A673 (cell line): ENCODE measurements around the gene CDKL5. TPM values are rescaled to one million over a fixed set of nuclear protein-coding genes. Genes with fewer than 3 reads are reported as not detected.

Experiments used
- BruUV-seq: library from RNA; stranded (reverse); fragments of 400-500 nt; replicated peaks from 2 replicates; lab custom pipeline; 2021; lab: Mats Ljungman, UMichigan
- CTCF ChIA-PET: fragments of 300-600 bp; sonication (Branson Sonifier 250); formaldehyde crosslinking; loops from one replicate; lab custom pipeline; 2022; ENCODE audit warnings: antibody characterized with exemption; lab: Charles Lee
- POLR2A ChIA-PET: fragments of 300-600 bp; sonication (Branson Sonifier 250); formaldehyde crosslinking; loops from one replicate; lab custom pipeline; 2022; ENCODE audit warnings: antibody characterized with exemption; ENCODE audit not compliant: low non-redundant PET; lab: Charles Lee
- DNase-seq: peaks from one replicate; pipeline ENCODE4 v3.0.0-alpha.2; 2015; ENCODE audit warnings: low spot score
- H3K27ac ChIP-seq: fragments of 200-600 bp; sonication (generic); 2 replicates; pipeline ENCODE4 v1.5.1; 2016; ENCODE audit warnings: mixed run types, low read depth, mild to moderate bottlenecking, mixed read lengths, antibody characterized with exemption, low read length; ENCODE audit not compliant: poor library complexity, severe bottlenecking
- H3K27me3 ChIP-seq: fragments of 200-600 bp; sonication (generic); replicated peaks from 2 replicates; pipeline ENCODE4 v1.6.1; 2017; ENCODE audit warnings: mixed run types, low read depth, mild to moderate bottlenecking, mixed read lengths, antibody characterized with exemption, low read length; ENCODE audit not compliant: insufficient read depth, poor library complexity
- H3K36me3 ChIP-seq: fragments of 200-600 bp; sonication (generic); 2 replicates; pipeline ENCODE4 v1.6.1; 2016; ENCODE audit warnings: mixed run types, mild to moderate bottlenecking, mixed read lengths, antibody characterized with exemption, low read length; ENCODE audit not compliant: insufficient read depth, poor library complexity, severe bottlenecking
- H3K4me1 ChIP-seq: fragments of 200-600 bp; sonication (generic); 2 replicates; pipeline ENCODE4 v1.6.1; 2017; ENCODE audit warnings: mixed run types, mild to moderate bottlenecking, mixed read lengths, antibody characterized with exemption, low read length; ENCODE audit not compliant: insufficient read depth, poor library complexity, severe bottlenecking
- H3K4me3 ChIP-seq: fragments of 200-600 bp; sonication (generic); 2 replicates; pipeline ENCODE4 v1.5.1; 2016; ENCODE audit warnings: low read depth, mixed run types, mild to moderate bottlenecking, mixed read lengths, low read length; ENCODE audit not compliant: poor library complexity, severe bottlenecking
- H3K9me3 ChIP-seq: fragments of 200-600 bp; sonication (generic); 2 replicates; pipeline ENCODE4 v1.6.1; 2016; ENCODE audit warnings: mixed run types, low read depth, mild to moderate bottlenecking, mixed read lengths, antibody characterized with exemption, low read length; ENCODE audit not compliant: poor library complexity, severe bottlenecking
- EZH2 ChIP-seq: fragments of 200-600 bp; sonication (generic); IDR thresholded peaks from 2 replicates; pipeline ENCODE4 v1.6.1; 2017; ENCODE audit warnings: borderline replicate concordance, low read depth, mild to moderate bottlenecking, mixed read lengths, antibody characterized with exemption, low read length; ENCODE audit not compliant: poor library complexity, severe bottlenecking
- intact Hi-C: fragments of 100-400 bp; cut with micrococcal nuclease; formaldehyde crosslinking; loops from one replicate; pipeline ENCODE4 v1.10.0; 2022; ENCODE audit not compliant: unreplicated experiment
- total RNA-seq: library from RNA; stranded (reverse); gene quantifications from 2 replicates; pipeline ENCODE4 v1.2.3, GENCODE V29; 2021
- TF ChIP-seq, protein P1 (sequence below): fragments of 300-800, 200-600 bp; sonication (generic); conservative IDR thresholded peaks from 2 replicates; pipeline ENCODE4 v1.5.1; 2017; ENCODE audit warnings: low read depth, mild to moderate bottlenecking, antibody characterized with exemption, low read length, moderate library complexity, mixed read lengths

CDKL5 gene
- total RNA-seq, 1 experiment from 2014 or later, result 7.5 TPM

- intact Hi-C loops, result loop anchor here (10.0 kb wide), 2 partner anchors 209 to 281 kb away; no protein-coding TSS in a partner anchor
- no peak overlapping the region for H3K27ac ChIP-seq
- H3K4me3 ChIP-seq, result no peak overlapping the region
- ChIA-PET POLR2A (no interaction called here), CTCF (no interaction called here)
- no TSS peak for BruUV-seq
- H3K4me1 ChIP-seq, result no peaks in the 10 kb centered on the region
- no peaks in the 10 kb centered on the region for H3K9me3 ChIP-seq
- no peak for DNase-seq
- no peaks in the 10 kb centered on the region for H3K36me3 ChIP-seq
- H3K27me3 ChIP-seq, result no peaks in the 10 kb centered on the region
- no peak for TF ChIP-seq EZH2
- TF ChIP-seq, protein P1, sequence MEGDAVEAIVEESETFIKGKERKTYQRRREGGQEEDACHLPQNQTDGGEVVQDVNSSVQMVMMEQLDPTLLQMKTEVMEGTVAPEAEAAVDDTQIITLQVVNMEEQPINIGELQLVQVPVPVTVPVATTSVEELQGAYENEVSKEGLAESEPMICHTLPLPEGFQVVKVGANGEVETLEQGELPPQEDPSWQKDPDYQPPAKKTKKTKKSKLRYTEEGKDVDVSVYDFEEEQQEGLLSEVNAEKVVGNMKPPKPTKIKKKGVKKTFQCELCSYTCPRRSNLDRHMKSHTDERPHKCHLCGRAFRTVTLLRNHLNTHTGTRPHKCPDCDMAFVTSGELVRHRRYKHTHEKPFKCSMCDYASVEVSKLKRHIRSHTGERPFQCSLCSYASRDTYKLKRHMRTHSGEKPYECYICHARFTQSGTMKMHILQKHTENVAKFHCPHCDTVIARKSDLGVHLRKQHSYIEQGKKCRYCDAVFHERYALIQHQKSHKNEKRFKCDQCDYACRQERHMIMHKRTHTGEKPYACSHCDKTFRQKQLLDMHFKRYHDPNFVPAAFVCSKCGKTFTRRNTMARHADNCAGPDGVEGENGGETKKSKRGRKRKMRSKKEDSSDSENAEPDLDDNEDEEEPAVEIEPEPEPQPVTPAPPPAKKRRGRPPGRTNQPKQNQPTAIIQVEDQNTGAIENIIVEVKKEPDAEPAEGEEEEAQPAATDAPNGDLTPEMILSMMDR, result no peak
These were observed 250.6 kb downstream of the CDKL5 start for GRCh38 chrX:18676050-18676449.

- Histone ChIP-seq H3K4me3 (no peak overlapping the region), H3K36me3 (no peaks in the 10 kb centered on the region), H3K9me3 (no peaks in the 10 kb centered on the region), H3K4me1 (no peaks in the 10 kb centered on the region), H3K27me3 (no peaks in the 10 kb centered on the region), H3K27ac (no peak overlapping the region)
- no TSS peak for BruUV-seq
- DNase-seq, result peak; percentile 37
- intact Hi-C loops, result loop anchor here (10.0 kb wide), 2 partner anchors 208 to 282 kb away; no protein-coding TSS in a partner anchor
- POLR2A ChIA-PET, result no interaction called here
- TF ChIP-seq, protein P1, result peak; percentile 54
- no peak for TF ChIP-seq EZH2
- CTCF ChIA-PET, result no interaction called here
These were observed 251.1 kb downstream of the CDKL5 start for GRCh38 chrX:18676470-18676869.

GRCh38 chrX:18677161-18677869 is 251.9 kb downstream of the CDKL5 start:
- Histone ChIP-seq H3K36me3 (no peaks in the 10 kb centered on the region), H3K4me3 (no peak overlapping the region), H3K27ac (no peak overlapping the region), H3K9me3 (no peaks in the 10 kb centered on the region), H3K27me3 (no peaks in the 10 kb centered on the region), H3K4me1 (no peaks in the 10 kb centered on the region)
- CTCF ChIA-PET, result no interaction called here
- no peak for DNase-seq
- TF ChIP-seq EZH2, result no peak
- TF ChIP-seq, protein P1, result no peak
- intact Hi-C loops, result loop anchor here (10.0 kb wide), 2 partner anchors 207 to 283 kb away; no protein-coding TSS in a partner anchor
- POLR2A ChIA-PET, result no interaction called here
- no TSS peak for BruUV-seq
